H1 (cell line): ENCODE measurements around the gene ZNF527. TPM values are rescaled to one million over a fixed set of nuclear protein-coding genes. Genes with fewer than 3 reads are reported as not detected.

ENCODE experiments used
- BCL11A ChIP-seq, 2 experiments: IDR thresholded peaks; one replicate each; pipeline ENCODE4 v1.6.1; 2011; ENCODE audit warnings: low read depth in 2 of 2, low read length in 2 of 2, mild to moderate bottlenecking in 2 of 2
- CHD1 ChIP-seq: IDR thresholded peaks from 2 replicates; pipeline ENCODE4 v1.6.1; 2012; ENCODE audit warnings: low read depth, low read length, improper control_type of control experiment
- MAX ChIP-seq: IDR thresholded peaks from 2 replicates; pipeline ENCODE4 v1.6.1; 2012; ENCODE audit warnings: inconsistent platforms
- SAP30 ChIP-seq: fragments of 300-600 bp; sonication (generic); IDR thresholded peaks from 2 replicates; pipeline ENCODE4 v1.7.1; 2012; ENCODE audit warnings: low read length, moderate library complexity, mild to moderate bottlenecking, inconsistent platforms; ENCODE audit not compliant: insufficient read depth, insufficient replicate concordance
- SIN3A ChIP-seq, 2 experiments: IDR thresholded peaks in 1 of 2; conservative IDR thresholded peaks in 1 of 2; 2 replicates each; pipeline ENCODE4 v1.6.1; 2011 to 2012; ENCODE audit warnings: low read length in 2 of 2, improper control_type of control experiment in 1 of 2, low read depth in 1 of 2, mild to moderate bottlenecking in 1 of 2
- TBP ChIP-seq: IDR thresholded peaks from 2 replicates; pipeline ENCODE4 v1.6.1; 2011; ENCODE audit warnings: low read depth, low read length, improper control_type of control experiment
- YY1 ChIP-seq: IDR thresholded peaks from 2 replicates; pipeline ENCODE4 v1.6.1; 2011; ENCODE audit warnings: low read depth, mild to moderate bottlenecking, low read length
- ZNF274 ChIP-seq: IDR thresholded peaks from 2 replicates; pipeline ENCODE4 v1.7.0; 2012; ENCODE audit warnings: low read length, borderline replicate concordance; ENCODE audit errors: extremely low read depth
- polyA plus RNA-seq, 7 experiments: library from polyadenylated mRNA; depleted of rRNA in 3 of 7; stranded (reverse) in 5 of 7; unstranded in 2 of 7; fragments of >200 nt in 5 of 7; fragments of 200-250 nt in 2 of 7; gene quantifications; 1 replicate in 5 of 7; 2 replicates in 1 of 7; 4 replicates in 1 of 7; pipeline versions ENCODE4 v1.2.1 to v1.2.3, GENCODE V29; 2011 to 2013; ENCODE audit warnings: missing spikeins in 2 of 7, mixed read lengths in 2 of 7
- total RNA-seq: library from RNA; stranded (reverse); fragmentation: NEBNext Ultra II Directional; extraction: Animal tissue kit (Norgen Biotek cat#: 25700); gene quantifications from 2 replicates; pipeline ENCODE4 v1.2.1, GENCODE V29; 2021

ZNF527 gene
- total and polyA plus RNA-seq, 2 of the 8 experiments (the other 6 are each of a cell fraction or from before 2014, with no cell fraction given) = 2.1 to 4.5 TPM

- TF ChIP-seq SAP30 (no peak), MAX (no peak), YY1 (no peak), CHD1 (no peak), ZNF274 (no peak), SIN3A (conservative IDR thresholded peaks at IDR 0.05 in 1 of 2, IDR thresholded peaks at IDR 0.05 in 1 of 2; ENCODE audit: low read depth in 1 of 2, low read length in 2 of 2) (no peak), TBP (no peak), BCL11A (IDR thresholded peaks at IDR 0.05; ENCODE audit: low read depth in 2 of 2, low read length in 2 of 2) (no peak)
Observed at GRCh38 chr19:37342753-37343152, 28.1 kb upstream of the ZNF527 start (continued).
